Stimulated activated CD8-positive, alpha-beta memory T cell treated with anti-CD3 and anti-CD28 coated beads, Interleukin-2, amount 100 ng/mL, for 1 hour (primary cell): ENCODE measurements around the gene CASK.
"Not testable (repeated sequence)": the region's sequence is repeated elsewhere in the genome, so short reads cannot be mapped to it uniquely, and the experiment has no call there.

Experiments used
- DNase-seq, 2 donors: peaks; one replicate each; pipeline ENCODE4 v3.0.0-alpha.2; 2020; ENCODE audit warnings: low read depth in 2 of 2

CASK gene

DNA sequence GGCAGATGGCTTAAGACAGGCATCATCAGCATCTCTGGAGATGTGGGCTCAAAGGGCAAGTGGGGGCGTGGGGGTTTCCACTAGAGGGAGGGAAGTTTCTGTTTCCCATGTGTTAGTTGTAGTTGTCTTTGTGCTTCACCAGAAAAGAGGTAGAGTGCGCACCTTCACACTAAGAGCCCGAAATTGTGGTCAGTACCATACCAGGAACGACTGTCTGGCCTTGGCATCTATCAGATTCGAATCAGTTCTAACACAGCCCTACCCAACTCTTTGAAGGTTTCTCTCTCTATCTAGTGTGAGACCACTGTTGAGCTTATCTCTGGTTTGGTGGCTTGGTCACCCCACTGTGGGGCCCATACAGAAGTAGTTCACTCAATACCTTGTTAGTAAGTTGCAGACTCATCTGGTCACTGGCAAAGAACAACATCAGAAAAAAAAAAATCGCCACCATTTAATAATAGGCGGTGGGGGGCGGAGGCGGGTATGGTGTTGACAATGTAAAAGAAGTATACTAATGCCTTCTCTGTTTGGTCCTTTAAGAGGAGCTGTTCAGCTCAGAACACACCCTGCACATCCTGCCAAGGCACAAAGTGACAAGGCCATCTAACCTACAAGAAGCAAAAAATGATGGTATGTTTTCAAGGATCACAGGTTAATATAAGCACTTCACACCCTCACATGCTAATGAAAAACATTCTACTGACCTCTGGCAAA, 405.1 kb downstream of the CASK start:
- DNase-seq = no peak

DNA sequence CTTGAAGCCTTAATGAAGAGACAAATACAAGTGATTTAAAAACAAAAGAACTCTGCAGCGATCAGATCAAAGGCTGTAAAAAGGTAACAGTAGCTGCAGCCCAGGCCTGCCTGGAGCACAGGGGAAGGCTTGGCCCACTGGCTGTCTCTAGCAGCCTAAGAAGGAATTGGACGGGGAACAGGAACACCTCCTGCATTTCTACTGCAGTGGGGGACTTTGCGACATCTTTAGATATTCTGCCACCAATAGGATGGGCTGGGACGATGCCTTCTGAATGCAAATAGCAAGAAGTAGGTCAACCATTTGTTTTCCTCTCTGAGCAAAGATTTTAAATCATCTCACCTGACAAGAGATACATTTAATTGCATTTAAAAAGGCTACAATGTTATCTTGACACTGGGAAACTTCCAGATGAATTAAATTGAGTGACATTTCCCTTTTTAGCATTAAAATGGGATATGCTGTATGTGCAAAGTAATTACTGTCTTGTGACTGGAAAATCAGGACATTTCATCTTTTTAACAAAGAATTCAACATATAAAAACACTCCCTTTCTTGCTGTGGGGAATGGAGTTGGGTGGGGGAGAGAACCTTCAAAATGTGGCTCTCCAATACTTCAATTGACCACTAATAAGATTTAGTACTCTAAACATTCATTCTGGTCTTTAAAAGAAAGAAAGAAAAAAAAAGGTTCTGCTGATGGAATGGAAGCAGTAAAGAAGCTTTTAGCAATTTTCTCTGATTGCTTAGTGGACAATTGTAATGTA, 406.2 kb downstream of the CASK start:
- no peak for DNase-seq

GRCh38 chrX:41516456-41516855, 406.9 kb downstream of the CASK start:
- no peak for DNase-seq

GRCh38 chrX:41515376-41515775, 408.0 kb downstream of the CASK start:
- no peak for DNase-seq

DNA sequence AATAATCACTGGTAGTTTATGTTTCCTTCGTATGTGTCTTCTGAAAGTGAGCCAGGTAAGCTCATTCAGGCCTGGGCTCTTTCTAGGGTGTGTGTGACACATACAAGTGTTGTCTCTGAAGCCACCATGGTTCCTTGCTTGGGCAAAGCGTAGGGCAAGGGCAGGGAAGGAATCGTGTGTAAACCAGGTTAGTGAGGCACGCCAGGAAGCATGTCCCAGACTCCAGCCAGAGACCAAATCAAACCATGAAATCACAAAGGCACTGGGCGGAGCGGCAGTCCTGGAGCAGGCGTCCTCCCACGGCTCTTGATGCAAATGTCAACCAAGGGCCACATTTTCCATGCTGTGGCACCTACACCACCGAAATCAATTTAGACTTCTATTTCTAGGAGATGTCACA, 409.2 kb downstream of the CASK start:
- DNase-seq = no peak

DNA sequence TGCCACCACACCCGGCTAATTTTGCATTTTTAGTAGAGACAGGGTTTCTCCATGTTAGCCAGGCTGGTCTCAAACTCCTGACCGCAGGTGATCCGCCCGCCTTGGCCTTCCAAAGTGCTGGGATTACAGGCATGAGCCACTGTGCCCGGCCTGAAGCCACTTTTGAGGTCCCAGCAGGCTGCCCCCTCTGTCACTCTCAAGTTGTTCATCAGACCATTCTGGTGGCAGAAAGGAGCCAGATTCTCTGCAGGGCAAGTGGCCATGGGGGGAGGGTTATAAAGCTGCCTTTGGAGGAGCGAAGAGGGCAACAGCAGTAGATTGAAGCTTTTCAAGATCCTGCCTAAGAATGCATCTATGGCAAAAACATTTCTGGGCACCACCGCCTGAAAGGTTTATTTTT, 410.5 kb downstream of the CASK start:
- DNase-seq = not testable (repeated sequence)

DNA sequence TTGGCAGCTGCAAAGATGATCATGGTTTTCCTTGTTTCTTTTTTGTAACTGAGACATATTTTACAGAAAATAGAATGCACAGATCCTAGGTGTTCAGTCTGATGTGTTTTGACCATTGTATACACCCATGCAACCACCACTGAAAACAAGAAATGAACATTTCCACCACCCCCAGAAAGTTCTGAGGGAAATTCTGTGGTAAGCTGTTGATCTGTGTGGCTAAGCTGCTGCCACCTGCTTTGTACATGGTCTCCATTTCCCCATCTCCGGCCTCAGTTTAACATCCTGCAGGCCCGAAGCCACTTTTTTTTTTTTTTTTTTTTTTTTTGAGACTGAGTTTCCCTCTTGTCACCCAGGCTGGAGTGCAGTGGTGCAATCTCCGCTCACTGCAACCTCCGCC, 411.0 kb downstream of the CASK start:
- DNase-seq = no peak

DNA sequence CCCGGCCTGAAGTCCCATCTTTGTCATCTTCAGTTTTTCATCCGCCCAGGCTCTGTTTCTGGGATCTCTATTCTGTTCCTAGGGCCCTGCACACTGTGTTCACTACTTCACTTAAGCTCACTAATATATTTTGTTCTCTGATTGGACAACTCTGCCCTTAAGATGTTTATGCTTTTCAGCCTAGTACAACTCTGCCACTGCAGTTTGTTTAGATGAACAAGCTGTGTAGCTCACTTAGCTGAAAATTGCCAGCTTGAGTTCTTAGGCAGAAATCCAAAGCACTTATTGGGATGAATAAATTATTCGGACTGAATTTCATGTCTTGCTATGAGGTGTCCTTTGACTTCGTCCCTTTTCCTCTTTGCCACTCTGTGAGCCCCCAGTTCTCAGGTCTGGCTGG, 415.4 kb downstream of the CASK start:
- no peak for DNase-seq

DNA sequence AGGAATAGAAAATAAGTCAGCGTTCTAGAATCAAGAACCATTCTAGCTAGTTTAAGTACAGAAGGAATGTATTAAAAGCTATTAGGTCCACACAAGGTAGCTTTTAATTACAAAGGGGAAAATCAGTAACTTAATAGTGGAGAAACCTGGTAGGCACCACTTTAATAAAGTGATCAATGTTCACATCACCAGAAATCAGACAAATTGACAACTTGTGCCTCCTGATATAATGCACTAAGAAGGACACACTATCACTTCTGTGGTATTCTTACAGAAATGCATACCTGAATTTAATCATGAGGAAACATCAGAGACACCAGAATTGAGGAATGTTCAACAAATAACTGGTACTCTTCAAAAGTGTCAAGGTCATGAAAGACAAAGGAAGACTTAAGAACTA, 421.4 kb downstream of the CASK start:
- no peak for DNase-seq

DNA sequence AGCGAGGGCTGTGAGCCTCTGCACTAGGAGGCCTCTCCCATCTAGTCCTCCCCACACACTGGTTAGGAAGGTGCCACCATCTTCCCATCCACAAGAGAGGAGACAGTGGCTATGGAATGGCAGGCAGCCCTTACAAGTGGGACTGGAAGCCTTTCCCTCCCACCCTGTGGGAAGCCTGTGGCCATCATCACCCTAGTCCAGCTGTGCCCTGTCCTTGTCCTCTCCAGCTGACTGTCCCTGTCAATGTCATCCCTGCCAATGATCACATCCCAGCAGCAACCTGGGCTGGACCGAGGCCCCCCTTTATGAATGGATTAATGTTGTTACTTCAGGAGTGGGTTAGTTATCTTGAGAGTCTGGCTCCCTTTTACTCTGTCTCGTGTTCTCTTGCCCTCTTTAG, 423.4 kb downstream of the CASK start:
- DNase-seq = no peak

DNA sequence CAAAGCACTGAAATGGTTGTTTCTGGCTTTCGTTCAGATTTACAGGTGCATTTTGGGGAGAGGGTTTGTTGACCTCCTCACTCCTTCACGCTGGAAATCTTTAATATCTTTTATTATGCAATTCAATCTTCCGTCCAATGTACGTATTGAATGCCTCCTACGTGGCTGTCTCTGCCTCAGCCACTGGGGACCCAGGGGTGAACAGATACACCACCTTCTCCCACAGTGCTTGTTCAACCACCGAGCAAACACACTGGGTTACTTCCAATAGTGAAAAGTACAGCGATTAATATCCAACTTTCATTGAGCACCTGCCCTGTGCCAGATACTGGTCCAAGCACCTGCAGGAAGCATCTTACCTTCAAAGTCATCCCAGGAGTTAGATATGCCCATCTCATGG, 424.2 kb downstream of the CASK start:
- DNase-seq = no peak

DNA sequence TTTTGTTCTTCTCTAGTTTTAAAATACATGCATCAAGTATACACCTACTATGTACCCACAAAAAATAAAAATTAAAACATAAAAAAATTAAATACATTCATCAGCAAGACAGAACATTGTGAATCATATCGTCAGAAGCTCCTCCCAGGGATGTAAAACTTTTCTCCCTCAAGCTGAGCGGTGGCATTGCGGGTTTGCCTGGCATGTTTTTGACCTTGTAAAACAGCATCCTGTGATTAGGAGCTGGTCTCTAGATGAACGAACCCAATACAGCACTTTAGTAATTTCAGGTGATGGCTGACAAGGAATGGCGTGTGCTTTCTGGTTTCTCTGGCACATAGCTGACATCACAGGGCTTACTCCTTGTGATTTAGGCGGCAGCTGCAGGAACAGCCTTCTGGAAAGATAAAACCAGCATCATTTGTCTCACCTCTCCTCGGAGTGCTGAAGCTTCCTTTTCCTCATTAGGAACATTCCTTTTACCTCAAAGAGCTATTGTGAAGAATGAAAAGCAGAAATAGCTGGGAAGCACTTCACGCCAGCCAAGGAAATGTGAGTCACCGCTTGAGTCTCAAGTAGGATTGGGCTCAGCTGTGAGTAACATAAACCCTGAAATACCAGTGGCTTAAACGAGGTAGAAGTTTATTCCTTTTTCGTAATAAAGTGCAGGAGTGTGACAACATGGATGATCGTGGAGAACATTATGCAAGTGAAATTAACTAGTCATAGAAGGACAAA, 431.9 kb downstream of the CASK start:
- DNase-seq = no peak

- no peak for DNase-seq
Observed at GRCh38 chrX:41490446-41490845, 432.9 kb downstream of the CASK start.

- no peak for DNase-seq
Observed at GRCh38 chrX:41482154-41482850, 441.1 kb downstream of the CASK start.

DNA sequence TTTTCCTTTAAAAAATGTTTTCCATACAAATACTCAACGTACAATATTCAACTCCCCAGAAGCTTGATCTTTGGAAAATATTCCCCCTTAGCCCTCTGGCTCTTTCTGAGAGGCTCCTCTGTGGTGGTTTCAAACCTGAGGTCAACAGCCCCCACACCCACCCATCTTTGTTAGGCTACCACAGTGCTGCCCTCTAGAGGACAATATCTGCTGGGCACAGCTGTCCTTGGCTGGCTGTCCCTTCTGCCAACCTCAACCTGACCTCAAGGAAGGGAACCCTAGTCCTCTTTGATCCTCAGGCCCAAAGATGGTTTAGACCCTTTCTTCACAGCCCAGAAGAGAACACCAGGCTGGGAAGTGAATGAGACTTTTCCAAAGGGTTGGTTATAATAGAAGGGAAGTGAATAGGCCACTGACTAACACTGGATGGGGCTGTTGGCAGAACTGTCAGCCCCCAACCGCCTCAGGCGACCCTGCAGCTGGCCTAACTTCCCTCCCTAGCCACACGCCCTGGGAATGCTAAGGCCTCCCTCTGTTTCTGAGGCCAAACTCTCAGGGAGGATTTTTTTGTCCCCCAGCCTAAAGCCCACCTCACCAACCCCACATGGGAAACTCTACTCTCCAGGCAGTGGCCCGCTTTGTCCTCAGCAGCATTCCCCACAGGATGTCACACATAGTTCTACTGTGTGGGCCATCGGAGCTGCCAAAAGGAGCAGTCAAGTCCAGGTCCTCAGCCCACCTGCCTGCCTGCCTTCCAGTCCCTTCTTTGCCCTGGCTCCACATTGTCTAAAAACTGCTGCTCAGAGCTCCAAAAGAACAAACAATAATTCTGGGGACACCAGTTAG, 441.9 kb downstream of the CASK start:
- no peak for DNase-seq

DNA sequence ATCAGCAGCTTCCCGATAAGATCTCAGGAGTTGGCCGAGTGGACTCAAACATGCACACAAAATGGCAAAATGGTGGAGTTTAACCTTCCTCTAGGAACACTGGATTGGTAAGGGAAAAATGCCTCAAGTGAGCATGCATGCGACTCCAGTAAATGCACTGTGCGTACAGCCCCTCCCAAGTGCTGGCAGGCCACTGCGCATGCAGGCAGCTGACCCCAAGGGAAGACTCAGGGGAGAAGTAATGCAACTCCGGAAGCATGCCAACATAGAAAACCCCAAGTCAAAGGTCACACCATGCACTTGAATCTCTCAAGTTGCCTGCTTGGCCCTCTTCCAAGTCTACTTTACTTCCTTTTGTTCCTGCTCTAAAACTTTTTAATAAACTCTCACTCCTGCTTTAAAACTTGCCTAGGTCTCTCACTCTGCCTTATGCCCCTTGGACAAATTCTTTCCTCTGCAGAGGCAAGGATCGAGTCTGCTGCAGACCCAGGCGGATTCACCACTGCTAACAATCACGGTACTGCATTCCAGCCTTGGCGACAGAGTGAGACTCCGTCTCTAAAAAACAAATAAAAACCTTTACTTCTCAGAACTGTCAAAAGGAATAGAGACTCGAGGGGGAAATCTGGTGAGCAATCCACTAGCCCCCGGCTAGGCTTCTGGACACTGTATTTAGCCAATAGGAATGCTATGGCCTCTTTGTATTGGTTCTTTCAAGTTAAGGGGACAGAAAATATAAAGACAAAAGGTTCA, 442.7 kb downstream of the CASK start:
- no peak for DNase-seq

DNA sequence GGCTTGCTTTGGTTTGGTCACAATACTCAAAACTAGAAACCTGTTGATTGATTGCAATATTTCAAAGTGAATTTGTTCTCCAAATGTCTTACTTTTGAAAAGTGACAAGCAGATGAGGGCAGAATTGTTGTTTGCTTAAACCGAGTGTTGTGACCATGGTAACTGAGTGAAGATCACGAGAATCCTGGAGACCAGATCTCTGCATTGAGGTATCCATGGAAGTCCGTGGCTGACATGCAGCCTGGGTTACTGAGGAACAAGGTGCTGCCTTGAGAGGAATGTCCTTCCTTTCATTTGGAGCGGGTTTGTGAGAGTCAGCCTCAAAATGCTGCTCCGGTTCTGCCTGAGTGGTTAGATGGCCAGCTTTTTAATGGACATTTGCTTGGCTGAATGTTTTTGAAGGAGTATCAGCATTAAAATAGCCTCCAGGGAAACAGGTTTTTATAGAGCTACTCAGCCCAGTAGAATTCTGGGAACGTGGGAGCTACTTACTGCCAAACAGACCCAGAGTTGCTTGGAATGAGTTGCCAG, 444.9 kb downstream of the CASK start:
- no peak for DNase-seq

DNA sequence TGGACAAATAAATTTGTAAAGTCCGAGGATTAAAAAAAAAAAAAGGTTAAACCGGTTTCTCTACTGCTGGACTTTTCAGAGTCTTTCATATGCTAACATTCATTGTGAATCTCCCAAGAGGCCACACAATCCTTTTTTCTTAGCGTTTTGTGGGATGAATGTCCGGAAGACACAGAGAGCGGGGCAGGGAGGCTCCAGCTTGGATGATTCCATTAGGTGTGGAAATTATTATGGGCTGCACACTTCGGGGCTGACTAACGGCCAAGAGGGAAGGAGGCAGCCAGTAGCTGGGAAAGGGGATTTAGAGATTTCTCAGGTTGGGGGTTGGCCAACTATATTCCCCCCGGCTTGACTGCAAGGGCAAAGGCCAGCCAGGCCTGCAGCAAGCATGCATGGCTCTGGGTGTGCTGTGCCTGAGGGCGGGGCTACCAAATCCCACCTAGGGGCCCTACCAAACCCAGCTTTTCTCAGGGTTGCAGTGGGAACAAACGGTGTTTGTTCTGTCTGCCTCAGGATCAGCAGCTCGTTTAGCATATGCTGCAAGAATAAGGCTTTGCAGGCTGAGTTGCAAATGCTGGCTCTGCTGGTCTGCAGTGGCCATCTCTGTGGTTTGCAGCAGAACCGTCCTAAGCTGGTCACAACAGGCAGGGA, 447.6 kb downstream of the CASK start:
- DNase-seq = no peak

- no peak for DNase-seq
Observed at GRCh38 chrX:41475191-41475590, 448.2 kb downstream of the CASK start.

DNA sequence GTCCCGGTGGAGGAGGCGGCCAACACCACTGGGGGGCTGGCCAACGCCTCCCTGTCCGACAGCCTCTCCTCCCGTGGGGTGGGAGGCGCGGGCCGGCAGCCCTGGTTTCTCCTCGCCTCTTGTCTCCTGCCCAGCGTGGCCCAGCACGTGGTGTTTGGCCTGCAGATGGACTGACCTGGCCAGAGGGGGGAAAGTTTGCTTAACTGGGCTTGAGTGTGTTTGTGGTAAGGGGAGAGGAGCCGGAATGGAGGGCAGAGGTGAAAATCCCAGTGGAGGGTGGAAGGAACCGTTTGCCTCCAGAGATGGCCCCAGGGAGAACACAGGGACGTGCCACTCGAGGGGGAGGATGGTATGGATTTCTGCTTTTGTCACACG, 448.6 kb downstream of the CASK start:
- no peak for DNase-seq
